ENCODE data around the gene HABP2. TPM values are rescaled to one million over a fixed set of nuclear protein-coding genes. Genes with fewer than 3 reads are reported as not detected.

The HABP2 gene
- total RNA-seq, 2 donors from 2014 or later: not detected

- H3K36me3 ChIP-seq: peaks cover 71% of the 10 kb centered on the region
- no peak for DNase-seq (ENCODE audit: low spot score)
- no peak overlapping the region for H3K4me3 ChIP-seq
- no peaks in the 10 kb centered on the region for H3K4me1 ChIP-seq
- no peaks in the 10 kb centered on the region for H3K27me3 ChIP-seq
- no peak overlapping the region for H3K27ac ChIP-seq
- TF ChIP-seq CTCF (IDR thresholded peaks at IDR 0.05): no peak
- no peaks in the 10 kb centered on the region for H3K9me3 ChIP-seq
Measured at GRCh38 chr10:113603057-113603777, 50.4 kb downstream of the HABP2 start.

- no peaks in the 10 kb centered on the region for H3K27me3 ChIP-seq
- TF ChIP-seq CTCF (IDR thresholded peaks at IDR 0.05): no peak
- no peaks in the 10 kb centered on the region for H3K4me1 ChIP-seq
- peaks cover 76% of the 10 kb centered on the region for H3K36me3 ChIP-seq
- H3K27ac ChIP-seq: no peak overlapping the region
- H3K9me3 ChIP-seq: no peaks in the 10 kb centered on the region
- DNase-seq (ENCODE audit: low spot score): no peak
- no peak overlapping the region for H3K4me3 ChIP-seq
Measured at GRCh38 chr10:113604572-113604971, 51.7 kb downstream of the HABP2 start.

- DNase-seq (ENCODE audit: low spot score): no peak
- Histone ChIP-seq H3K4me1 (no peaks in the 10 kb centered on the region), H3K9me3 (no peaks in the 10 kb centered on the region), H3K27ac (no peak overlapping the region), H3K4me3 (no peak overlapping the region), H3K36me3 (peaks cover 81% of the 10 kb centered on the region), H3K27me3 (no peaks in the 10 kb centered on the region)
- no peak for TF ChIP-seq CTCF (IDR thresholded peaks at IDR 0.05)
Measured at GRCh38 chr10:113605268-113605978, 52.6 kb downstream of the HABP2 start.

- no peak for DNase-seq (ENCODE audit: low spot score)
- Histone ChIP-seq H3K4me3 (no peak overlapping the region), H3K27ac (no peak overlapping the region), H3K9me3 (no peaks in the 10 kb centered on the region), H3K36me3 (peaks cover 74% of the 10 kb centered on the region), H3K4me1 (peaks cover 0 to 18% of the 10 kb centered on the region in 2 donors), H3K27me3 (no peaks in the 10 kb centered on the region)
- no peak for TF ChIP-seq CTCF (IDR thresholded peaks at IDR 0.05)
Measured at GRCh38 chr10:113609704-113610108, 56.9 kb downstream of the HABP2 start.

- H3K27ac ChIP-seq: peak overlapping the region in 1 of 2 donors; percentile 6
- H3K4me1 ChIP-seq: peaks cover 0 to 18% of the 10 kb centered on the region in 2 donors
- DNase-seq (ENCODE audit: low spot score): no peak
- no peaks in the 10 kb centered on the region for H3K27me3 ChIP-seq
- H3K9me3 ChIP-seq: no peaks in the 10 kb centered on the region
- H3K36me3 ChIP-seq: peaks cover 74% of the 10 kb centered on the region
- H3K4me3 ChIP-seq: no peak overlapping the region
- no peak for TF ChIP-seq CTCF (IDR thresholded peaks at IDR 0.05)
Measured at GRCh38 chr10:113610631-113611601, 58.1 kb downstream of the HABP2 start.

Data from right atrium auricular region (tissue), 2 donors.